ENCODE measurements around the gene KRTAP5-5.
"Not testable (repeated sequence)": the region's sequence is repeated elsewhere in the genome, so short reads cannot be mapped to it uniquely, and the experiment has no call there.

Gene KRTAP5-5

GRCh38 chr11:1642288-1643145 lies 12.9 kb downstream of the KRTAP5-5 start:
- TF ChIP-seq, protein P1, sequence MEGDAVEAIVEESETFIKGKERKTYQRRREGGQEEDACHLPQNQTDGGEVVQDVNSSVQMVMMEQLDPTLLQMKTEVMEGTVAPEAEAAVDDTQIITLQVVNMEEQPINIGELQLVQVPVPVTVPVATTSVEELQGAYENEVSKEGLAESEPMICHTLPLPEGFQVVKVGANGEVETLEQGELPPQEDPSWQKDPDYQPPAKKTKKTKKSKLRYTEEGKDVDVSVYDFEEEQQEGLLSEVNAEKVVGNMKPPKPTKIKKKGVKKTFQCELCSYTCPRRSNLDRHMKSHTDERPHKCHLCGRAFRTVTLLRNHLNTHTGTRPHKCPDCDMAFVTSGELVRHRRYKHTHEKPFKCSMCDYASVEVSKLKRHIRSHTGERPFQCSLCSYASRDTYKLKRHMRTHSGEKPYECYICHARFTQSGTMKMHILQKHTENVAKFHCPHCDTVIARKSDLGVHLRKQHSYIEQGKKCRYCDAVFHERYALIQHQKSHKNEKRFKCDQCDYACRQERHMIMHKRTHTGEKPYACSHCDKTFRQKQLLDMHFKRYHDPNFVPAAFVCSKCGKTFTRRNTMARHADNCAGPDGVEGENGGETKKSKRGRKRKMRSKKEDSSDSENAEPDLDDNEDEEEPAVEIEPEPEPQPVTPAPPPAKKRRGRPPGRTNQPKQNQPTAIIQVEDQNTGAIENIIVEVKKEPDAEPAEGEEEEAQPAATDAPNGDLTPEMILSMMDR (IDR thresholded peaks at IDR 0.05; ENCODE audit: low read depth, low read length), result no peak
- H3K4me3 ChIP-seq (replicated peaks in 1 of 2; ENCODE audit: low read depth in 2 of 2, low read length in 2 of 2), result no peak overlapping the region
- DNase-seq (ENCODE audit: low read depth in 2 of 2), result no peak

DNA sequence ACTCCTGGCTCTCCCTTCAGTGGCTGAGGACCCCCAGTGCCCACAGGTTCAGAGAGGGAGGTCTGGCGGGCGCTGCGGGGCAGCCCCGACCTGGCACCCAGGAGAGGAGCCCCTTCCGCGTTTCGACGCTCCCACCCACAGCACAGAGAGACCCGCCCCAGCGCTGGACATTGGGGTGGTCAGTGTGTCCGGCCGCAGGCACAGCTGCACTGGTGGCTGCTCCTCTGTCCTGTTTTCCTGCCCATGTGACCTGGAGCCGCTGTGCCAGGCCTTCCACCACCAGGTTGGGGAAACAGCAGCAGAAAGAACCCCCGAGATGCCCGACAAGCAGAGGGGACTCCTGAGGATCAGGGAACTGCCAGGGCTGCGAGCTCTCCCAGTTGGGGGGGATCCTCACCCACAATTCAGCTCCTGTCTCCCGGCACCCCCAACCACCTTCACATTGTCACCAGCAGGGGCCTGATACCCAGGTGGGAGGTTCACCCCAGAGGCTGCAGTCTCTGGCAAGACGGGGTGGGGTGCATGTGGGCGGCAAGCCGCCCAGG lies 13.6 kb downstream of the KRTAP5-5 start:
- TF ChIP-seq, protein P1 (IDR thresholded peaks at IDR 0.05; ENCODE audit: low read depth, low read length), result no peak

DNA sequence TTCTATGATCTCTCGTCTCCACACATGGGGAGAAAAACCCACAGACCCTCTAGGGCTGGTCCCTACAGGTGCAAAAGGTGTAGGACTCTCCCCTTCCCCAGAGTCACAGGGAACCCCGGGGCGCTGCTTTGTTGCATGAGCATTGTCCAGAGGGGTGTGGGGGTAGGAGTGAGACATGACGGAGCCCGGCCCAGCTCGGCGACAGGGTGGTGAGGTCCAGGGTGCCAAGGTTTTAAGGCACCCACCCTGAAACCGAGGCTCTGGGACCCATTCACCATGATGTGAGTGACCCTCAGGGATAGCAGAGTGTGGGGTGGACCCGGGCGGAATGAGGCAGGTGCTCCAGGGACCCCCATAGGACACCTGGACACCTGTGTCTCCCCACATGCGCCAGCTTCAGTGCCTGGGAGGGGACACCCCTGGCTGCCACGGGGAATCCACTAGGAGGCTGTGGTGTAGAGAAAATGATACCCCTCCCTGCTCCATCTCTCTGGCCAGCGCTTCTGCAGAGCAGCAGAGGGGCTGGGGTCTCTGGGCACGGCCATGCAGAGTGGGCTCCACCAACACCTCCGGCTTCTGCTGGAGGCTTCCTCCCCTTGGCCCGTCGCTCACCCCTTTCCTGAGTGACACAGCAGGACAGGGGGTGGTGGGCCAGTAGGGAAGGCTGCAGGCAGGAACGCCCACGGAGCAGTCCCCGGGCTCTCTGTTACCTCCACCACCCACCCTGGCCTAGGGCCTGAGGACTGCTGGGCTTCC lies 15.2 kb downstream of the KRTAP5-5 start:
- TF ChIP-seq, protein P1 (IDR thresholded peaks at IDR 0.05; ENCODE audit: low read depth, low read length), result no peak
- DNase-seq (ENCODE audit: low read depth in 2 of 2), result no peak
- no peak overlapping the region for H3K4me3 ChIP-seq (replicated peaks in 1 of 2; ENCODE audit: low read depth in 2 of 2, low read length in 2 of 2)

More for the DNA sequence above, 13.6 kb downstream of the KRTAP5-5 start:
- no peak for DNase-seq (ENCODE audit: low read depth in 2 of 2)
- no peak overlapping the region for H3K4me3 ChIP-seq (replicated peaks in 1 of 2; ENCODE audit: low read depth in 2 of 2, low read length in 2 of 2)

- TF ChIP-seq, protein P1 (IDR thresholded peaks at IDR 0.05; ENCODE audit: low read depth, low read length), result no peak
- H3K4me3 ChIP-seq (replicated peaks in 1 of 2; ENCODE audit: low read depth in 2 of 2, low read length in 2 of 2), result no peak overlapping the region
- no peak for DNase-seq (ENCODE audit: low read depth in 2 of 2)
These were observed 15.8 kb downstream of the KRTAP5-5 start for GRCh38 chr11:1645357-1645821.

- H3K4me3 ChIP-seq (replicated peaks in 1 of 2; ENCODE audit: low read depth in 2 of 2, low read length in 2 of 2); DNase-seq (ENCODE audit: low read depth in 2 of 2): not testable (repeated sequence)
These were observed 17.0 kb downstream of the KRTAP5-5 start for GRCh38 chr11:1646540-1646939.

GRCh38 chr11:1647901-1648652 lies 18.5 kb downstream of the KRTAP5-5 start:
- no peak overlapping the region for H3K4me3 ChIP-seq (replicated peaks in 1 of 2; ENCODE audit: low read depth in 2 of 2, low read length in 2 of 2)
- TF ChIP-seq, protein P1 (IDR thresholded peaks at IDR 0.05; ENCODE audit: low read depth, low read length), result no peak
- no peak for DNase-seq (ENCODE audit: low read depth in 2 of 2)
